Spleen (tissue), 11 donors: Measurements from ENCODE around the gene DCUN1D3. TPM values are rescaled to one million over a fixed set of nuclear protein-coding genes. Genes with fewer than 3 reads are reported as not detected.
A peak's percentile ranks its signal among the peaks of the same experiment; 100 is the strongest.

Source experiments
- DNase-seq: peaks from one replicate; pipeline ENCODE4 v3.0.0-alpha.2; 2020
- H3K27ac ChIP-seq, 8 donors: fragments of 200-600 bp; sonication (generic) in 7 of 8; 1 replicate in 4 of 8; 2 replicates in 4 of 8; pipeline versions ENCODE4 v1.5.0 to v1.8.0; 2016 to 2021; ENCODE audit warnings: inconsistent platforms in 4 of 8, mild to moderate bottlenecking in 4 of 8, moderate library complexity in 1 of 8
- H3K27me3 ChIP-seq, 7 donors: fragments of 200-600 bp; sonication (generic) in 6 of 7; replicated peaks in 1 of 7; 1 replicate in 4 of 7; 2 replicates in 3 of 7; pipeline versions ENCODE4 v1.5.0 to v1.8.0; 2016 to 2021; ENCODE audit warnings: inconsistent platforms in 3 of 7, mild to moderate bottlenecking in 1 of 7
- H3K36me3 ChIP-seq, 6 donors: fragments of 200-600 bp; sonication (generic) in 5 of 6; 1 replicate in 4 of 6; 2 replicates in 2 of 6; pipeline versions ENCODE4 v1.5.0 to v1.8.0; 2016 to 2021; ENCODE audit warnings: inconsistent platforms in 2 of 6
- H3K4me1 ChIP-seq, 6 donors: fragments of 200-600 bp; sonication (generic) in 5 of 6; 1 replicate in 3 of 6; 2 replicates in 3 of 6; pipeline versions ENCODE4 v1.5.0 to v1.8.0; 2016 to 2021; ENCODE audit warnings: inconsistent platforms in 3 of 6
- H3K4me3 ChIP-seq, 8 donors: fragments of 200-600 bp; sonication (generic) in 7 of 8; 1 replicate in 4 of 8; 2 replicates in 4 of 8; pipeline versions ENCODE4 v1.5.0 to v1.8.0; 2016 to 2021; ENCODE audit warnings: inconsistent platforms in 4 of 8, mild to moderate bottlenecking in 4 of 8, moderate library complexity in 2 of 8
- H3K9me3 ChIP-seq, 8 donors: fragments of 200-600 bp; sonication (generic) in 7 of 8; 1 replicate in 4 of 8; 2 replicates in 4 of 8; pipeline versions ENCODE4 v1.5.0 to v1.8.0; 2016 to 2021; ENCODE audit warnings: inconsistent platforms in 4 of 8
- CTCF ChIP-seq, 11 experiments: fragments of 200-600 bp in 7 of 11; fragments of 450-650 bp in 4 of 11; sonication (generic) in 4 of 11; IDR thresholded peaks in 8 of 11; conservative IDR thresholded peaks in 3 of 11; 1 replicate in 7 of 11; 2 replicates in 4 of 11; pipeline versions ENCODE4 v1.4.0 to v1.8.0; 2016 to 2021; ENCODE audit warnings: antibody characterized with exemption in 11 of 11, inconsistent platforms in 4 of 11, mild to moderate bottlenecking in 1 of 11
- POLR2A ChIP-seq, 3 donors: fragments of 450-650 bp; IDR thresholded peaks; one replicate each; pipeline ENCODE4 v1.5.1; 2017; ENCODE audit warnings: antibody characterized with exemption in 3 of 3, mild to moderate bottlenecking in 1 of 3
- POLR2AphosphoS5 ChIP-seq, 3 donors: sonication (generic); formaldehyde crosslinking; IDR thresholded peaks; one replicate each; pipeline ENCODE4 v1.5.1; 2017; ENCODE audit warnings: antibody characterized with exemption in 3 of 3
- WGBS, 5 donors: extraction: QIAGEN DNeasy Blood & Tissue Kit in 3 of 5; methylation state at CpG; one replicate each; pipeline versions ENCODE4 v1.1.5 to v1.1.7; 2013 to 2018; 5-methylcytosine and 5-hydroxymethylcytosine counted together
- intact Hi-C: fragments of 100-400 bp; cut with DNase I; formaldehyde crosslinking; loops from one replicate; pipeline ENCODE4 v1.15.0; 2023; ENCODE audit warnings: low total_unique reads
- polyA plus RNA-seq, 3 donors: library from polyadenylated mRNA; stranded (reverse); fragments of 200-250 nt; gene quantifications; one replicate each; pipeline ENCODE4 v1.2.1, GENCODE V29; 2013
- total RNA-seq, 7 donors: library from RNA; depleted of rRNA in 3 of 7; stranded (reverse); fragments of >200 nt in 3 of 7; fragmentation: NEBNext Ultra II Directional in 4 of 7; extraction: Animal tissue kit (Norgen Biotek cat#: 25700) in 4 of 7; gene quantifications; one replicate each; pipeline versions ENCODE4 v1.1.0 to v1.2.1, GENCODE V29; 2016 to 2021
- donor health status: healthy with polysubstance abuse.
- donor health status: DM: no; HTN: no; CAD: no; lungs with moderate emphysema.
- donor health status: DM: no; HTN: no; CAD: no.
- donor health status: Bipolar disorder and iron deficiency.
- donor health status: healthy.
- donor health status: DM: no; HTN: no; CAD: no.
- donor health status: DM: yes; HTN: yes; CAD: no.

The DCUN1D3 gene
- total and polyA plus RNA-seq, 10 donors, result 1.0 to 13.7 (median 7.8) TPM

DNA sequence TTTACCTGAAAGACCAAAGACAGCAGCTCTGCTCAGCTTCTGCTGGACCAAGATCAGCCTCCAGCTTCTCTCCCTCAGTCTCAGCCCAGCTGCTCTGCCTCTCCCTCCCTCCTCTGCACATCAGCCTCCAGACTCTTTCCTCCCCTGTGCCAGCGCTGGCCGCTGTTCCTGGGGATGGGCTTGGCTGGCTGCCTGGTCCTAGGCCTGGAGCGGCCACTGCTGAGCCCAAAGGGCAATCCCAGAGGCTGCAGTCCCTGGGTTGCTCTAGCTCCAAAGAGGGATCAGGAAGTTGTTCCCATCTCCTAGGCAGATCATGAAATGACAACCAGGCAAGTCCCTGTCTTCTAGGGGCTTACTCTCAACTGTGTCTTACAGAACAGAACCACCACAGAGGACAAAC lies 31.3 kb downstream of the DCUN1D3 start:
- peaks cover 11 to 88% (median 42%) of the 10 kb centered on the region in 6 donors for H3K4me1 ChIP-seq

DNA sequence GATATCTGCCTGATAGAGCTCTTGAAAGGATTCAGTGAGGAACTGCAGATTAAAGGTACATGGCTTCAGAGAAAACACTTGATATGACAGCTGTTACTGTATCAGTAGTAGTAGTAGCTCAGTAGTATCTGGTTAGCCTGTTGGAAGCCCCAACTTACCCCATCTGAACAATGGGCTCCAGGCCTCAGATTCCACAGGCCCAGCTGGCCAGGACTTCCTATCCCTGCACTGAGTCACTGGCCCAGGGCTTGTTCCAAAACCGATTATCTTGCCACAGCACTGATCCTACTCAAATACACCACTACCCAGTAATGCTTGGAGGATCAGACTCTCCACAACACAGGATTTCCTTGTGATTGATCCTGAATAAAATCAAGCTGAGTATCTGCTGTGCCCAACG lies 32.6 kb downstream of the DCUN1D3 start:
- intact Hi-C loops, result no loop called here
- Histone ChIP-seq H3K4me3 (no peak overlapping the region), H3K36me3 (peaks cover 0 to 2% (median 0%) of the 10 kb centered on the region in 6 donors), H3K27ac (peak overlapping the region in 1 of 8 donors; percentile 15), H3K9me3 (no peaks in the 10 kb centered on the region), H3K4me1 (peaks cover 8 to 75% (median 33%) of the 10 kb centered on the region in 6 donors), H3K27me3 (no peaks in the 10 kb centered on the region)
- DNase-seq, result no peak
- TF ChIP-seq POLR2A (IDR thresholded peaks at IDR 0.05) (no peak), POLR2AphosphoS5 (IDR thresholded peaks at IDR 0.05) (no peak), CTCF (IDR thresholded peaks at IDR 0.05 in 8 of 11, conservative IDR thresholded peaks at IDR 0.05 in 3 of 11) (no peak)
- 78 to 96% (median 88%) methylated on average over 2 of the region's 2 CpGs for WGBS, 5 donors

More for the DNA sequence above, 31.3 kb downstream of the DCUN1D3 start:
- H3K4me3 ChIP-seq, result no peak overlapping the region
- intact Hi-C loops, result no loop called here
- WGBS, 5 donors, result 37 to 89% (median 69%) methylated on average over 2 to 3 of the region's 3 CpGs
- no peaks in the 10 kb centered on the region for H3K9me3 ChIP-seq
- peak overlapping the region in 4 of 8 donors; percentile 5 to 75 (median 42) for H3K27ac ChIP-seq
- DNase-seq, result no peak
- H3K27me3 ChIP-seq, result no peaks in the 10 kb centered on the region
- no peaks in the 10 kb centered on the region for H3K36me3 ChIP-seq
- TF ChIP-seq POLR2A (IDR thresholded peaks at IDR 0.05) (no peak), POLR2AphosphoS5 (IDR thresholded peaks at IDR 0.05) (peak; percentile 52 to 73 (median 66)), CTCF (IDR thresholded peaks at IDR 0.05 in 8 of 11, conservative IDR thresholded peaks at IDR 0.05 in 3 of 11) (no peak)

DNA sequence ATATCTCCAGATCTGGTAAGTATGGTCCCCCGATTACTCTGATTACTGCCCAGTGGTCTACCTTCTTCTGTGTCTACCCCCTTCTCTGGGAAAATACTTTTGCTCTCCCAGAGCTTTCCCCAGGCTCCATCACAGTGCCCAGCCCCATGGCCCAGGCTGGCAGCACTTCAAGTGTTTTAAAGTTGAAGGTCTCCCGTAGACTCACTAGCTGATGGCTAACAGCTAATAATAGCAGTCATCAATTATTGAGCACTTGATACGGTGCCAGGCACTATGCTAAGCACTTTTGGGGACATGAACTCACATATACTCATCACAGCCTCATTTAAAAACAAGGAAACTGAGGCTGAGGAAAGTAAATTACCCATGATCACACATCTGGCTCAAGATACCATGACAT lies 33.4 kb downstream of the DCUN1D3 start:
- TF ChIP-seq CTCF (IDR thresholded peaks at IDR 0.05 in 8 of 11, conservative IDR thresholded peaks at IDR 0.05 in 3 of 11) (no peak), POLR2A (IDR thresholded peaks at IDR 0.05) (no peak)
- H3K27me3 ChIP-seq, result no peaks in the 10 kb centered on the region
- H3K4me3 ChIP-seq, result no peak overlapping the region
- 69 to 82% (median 80%) methylated on average over 3 of the region's 3 CpGs for WGBS, 5 donors
- intact Hi-C loops, result no loop called here
- no peaks in the 10 kb centered on the region for H3K9me3 ChIP-seq
- peak overlapping the region in 1 of 8 donors; percentile 7 for H3K27ac ChIP-seq
- peaks cover 0 to 10% (median 6%) of the 10 kb centered on the region in 6 donors for H3K36me3 ChIP-seq
- peaks cover 8 to 68% (median 31%) of the 10 kb centered on the region in 6 donors for H3K4me1 ChIP-seq
- DNase-seq, result no peak

- Histone ChIP-seq H3K4me3 (no peak overlapping the region), H3K27ac (peak overlapping the region in 2 of 8 donors; percentile 7 to 16), H3K27me3 (no peaks in the 10 kb centered on the region), H3K36me3 (peaks cover 0 to 15% (median 12%) of the 10 kb centered on the region in 6 donors), H3K4me1 (peaks cover 7 to 62% (median 31%) of the 10 kb centered on the region in 6 donors), H3K9me3 (no peaks in the 10 kb centered on the region)
- no peak for DNase-seq
- WGBS, 5 donors, result 64 to 83% (median 79%) methylated on average over 6 of the region's 6 CpGs
- no peak for TF ChIP-seq CTCF (IDR thresholded peaks at IDR 0.05 in 8 of 11, conservative IDR thresholded peaks at IDR 0.05 in 3 of 11)
- TF ChIP-seq POLR2AphosphoS5 (IDR thresholded peaks at IDR 0.05), result no peak
- TF ChIP-seq POLR2A (IDR thresholded peaks at IDR 0.05), result no peak
- intact Hi-C loops, result no loop called here
Observed at GRCh38 chr16:20866145-20866772, 33.9 kb downstream of the DCUN1D3 start.
